H1 (cell line): ENCODE measurements around the gene NEU4. TPM values are rescaled to one million over a fixed set of nuclear protein-coding genes. Genes with fewer than 3 reads are reported as not detected.

Source experiments
- CTCF ChIA-PET: fragments of 300-600 bp; sonication (Branson Sonifier 250); formaldehyde crosslinking; loops from one replicate; lab custom pipeline; 2021; ENCODE audit not compliant: partially characterized antibody; lab: Charles Lee
- POLR2A ChIA-PET: fragments of 300-600 bp; sonication (Branson Sonifier 250); formaldehyde crosslinking; loops from one replicate; lab custom pipeline; 2021; ENCODE audit warnings: inconsistent platforms; ENCODE audit not compliant: partially characterized antibody; lab: Charles Lee
- DNase-seq, 2 experiments: peaks; one replicate each; pipeline versions ENCODE4 v3.0.0 to v3.0.0-alpha.2; 2010 to 2022; ENCODE audit warnings: low spot score in 2 of 2, low read depth in 1 of 2, mixed read lengths in 1 of 2
- FAIRE-seq: peaks from 2 replicates; lab custom pipeline; 2011; peaks lifted over from hg19 to GRCh38; lab: Jason Lieb, UNC
- H2AFZ ChIP-seq: 2 replicates; pipeline ENCODE4 v1.8.1; 2012; ENCODE audit warnings: low read length, inconsistent platforms
- H2AK5ac ChIP-seq: 2 replicates; pipeline ENCODE4 v1.6.1; 2013; ENCODE audit warnings: low read depth, low read length
- H2BK120ac ChIP-seq: replicated peaks from 2 replicates; pipeline ENCODE3; 2013; ENCODE audit warnings: low read depth, low read length, inconsistent platforms
- H2BK12ac ChIP-seq: 2 replicates; pipeline ENCODE4 v1.6.1; 2013; ENCODE audit warnings: low read depth, low read length
- H2BK15ac ChIP-seq: 2 replicates; pipeline ENCODE4 v1.6.1; 2013; ENCODE audit warnings: low read length
- H2BK20ac ChIP-seq: 2 replicates; pipeline ENCODE4 v1.6.1; 2013; ENCODE audit warnings: low read length
- H2BK5ac ChIP-seq: 2 replicates; pipeline ENCODE4 v1.6.1; 2013; ENCODE audit warnings: low read depth, low read length
- H3K14ac ChIP-seq: 2 replicates; pipeline ENCODE4 v1.6.1; 2013; ENCODE audit warnings: inconsistent platforms; ENCODE audit not compliant: insufficient read length
- H3K18ac ChIP-seq: 2 replicates; pipeline ENCODE4 v1.6.1; 2013; ENCODE audit warnings: low read length; ENCODE audit errors: extremely low read depth
- H3K23ac ChIP-seq: 2 replicates; pipeline ENCODE4 v1.6.1; 2013; ENCODE audit warnings: inconsistent platforms; ENCODE audit not compliant: insufficient read length
- H3K23me2 ChIP-seq: 2 replicates; pipeline ENCODE4 v1.6.1; 2013; ENCODE audit warnings: low read depth, low read length
- H3K27ac ChIP-seq: 2 replicates; pipeline ENCODE4 v1.6.1; 2011; ENCODE audit warnings: low read depth, low read length, inconsistent platforms
- H3K27me3 ChIP-seq, 4 experiments: replicated peaks in 1 of 4; 1 replicate in 1 of 4; 2 replicates in 3 of 4; pipeline versions ENCODE4 v1.6.1 to v1.8.1; 2011 to 2013; ENCODE audit warnings: low read length in 3 of 4, mild to moderate bottlenecking in 3 of 4, inconsistent platforms in 2 of 4, mixed read lengths in 2 of 4, moderate library complexity in 1 of 4; ENCODE audit not compliant: control insufficient read depth in 3 of 4, insufficient read depth in 3 of 4; ENCODE audit errors: extremely low read depth in 1 of 4
- H3K36me3 ChIP-seq, 4 experiments: 2 replicates each; pipeline versions ENCODE4 v1.6.1 to v1.8.1; 2011 to 2013; ENCODE audit warnings: mild to moderate bottlenecking in 4 of 4, low read length in 3 of 4, moderate library complexity in 2 of 4, control low read depth in 1 of 4, inconsistent platforms in 1 of 4; ENCODE audit not compliant: insufficient read depth in 4 of 4, control insufficient read depth in 2 of 4
- H3K4ac ChIP-seq: replicated peaks from 2 replicates; pipeline ENCODE3; 2013; ENCODE audit warnings: low read length, low read depth, mixed read lengths, inconsistent platforms; ENCODE audit not compliant: insufficient read length
- H3K4me1 ChIP-seq, 4 experiments: replicated peaks in 1 of 4; 1 replicate in 1 of 4; 2 replicates in 3 of 4; pipeline versions ENCODE4 v1.6.1 to v1.8.1; 2011 to 2013; ENCODE audit warnings: low read length in 3 of 4, inconsistent platforms in 2 of 4, mixed read lengths in 1 of 4; ENCODE audit not compliant: insufficient read depth in 4 of 4, control insufficient read depth in 3 of 4
- H3K4me2 ChIP-seq, 2 experiments: 2 replicates each; pipeline versions ENCODE4 v1.6.1 to v1.8.1; 2011 to 2013; ENCODE audit warnings: low read depth in 2 of 2, low read length in 2 of 2, control low read depth in 1 of 2, inconsistent platforms in 1 of 2, mild to moderate bottlenecking in 1 of 2; ENCODE audit not compliant: insufficient read depth in 1 of 2
- H3K4me3 ChIP-seq, 4 experiments: fragments of 200-600, 300-600 bp in 1 of 4; sonication (generic), shearing (Covaris generic), sonication (Bioruptor Twin) in 1 of 4; 2 replicates each; pipeline versions ENCODE4 v1.5.1 to v1.8.1; 2011 to 2016; ENCODE audit warnings: low read length in 4 of 4, low read depth in 3 of 4, control low read depth in 2 of 4, inconsistent platforms in 2 of 4, mild to moderate bottlenecking in 2 of 4, mixed read lengths in 1 of 4, moderate library complexity in 1 of 4; ENCODE audit not compliant: insufficient read depth in 2 of 4; ENCODE audit errors: extremely low read depth in 1 of 4
- H3K56ac ChIP-seq: replicated peaks from 2 replicates; pipeline ENCODE3; 2013; ENCODE audit warnings: low read depth, mild to moderate bottlenecking, mixed read lengths, low read length, inconsistent platforms; ENCODE audit not compliant: insufficient read length
- H3K79me1 ChIP-seq: 2 replicates; pipeline ENCODE4 v1.6.1; 2013; ENCODE audit warnings: low read depth, low read length, control low read depth
- H3K79me2 ChIP-seq, 2 experiments: 2 replicates each; pipeline versions ENCODE4 v1.6.1 to v1.8.1; 2012 to 2013; ENCODE audit warnings: low read length in 2 of 2, mild to moderate bottlenecking in 2 of 2, inconsistent platforms in 1 of 2; ENCODE audit not compliant: insufficient read depth in 2 of 2, control insufficient read depth in 1 of 2
- H3K9ac ChIP-seq, 4 experiments: replicated peaks in 1 of 4; 1 replicate in 1 of 4; 2 replicates in 3 of 4; pipeline versions ENCODE4 v1.6.1 to v1.8.1; 2011 to 2013; ENCODE audit warnings: low read depth in 3 of 4, low read length in 3 of 4, control low read depth in 2 of 4, mild to moderate bottlenecking in 2 of 4, moderate library complexity in 2 of 4, inconsistent platforms in 1 of 4; ENCODE audit errors: extremely low read depth in 1 of 4
- H3K9me3 ChIP-seq, 2 experiments: 2 replicates each; pipeline versions ENCODE4 v1.6.1 to v1.8.1; 2012 to 2013; ENCODE audit warnings: mild to moderate bottlenecking in 2 of 2, moderate library complexity in 2 of 2, control low read depth in 1 of 2, inconsistent platforms in 1 of 2, low read depth in 1 of 2, low read length in 1 of 2, mixed read lengths in 1 of 2; ENCODE audit not compliant: insufficient read depth in 2 of 2
- H4K20me1 ChIP-seq, 2 experiments: replicated peaks in 1 of 2; 2 replicates each; pipeline versions ENCODE3 to v1.8.1; 2011 to 2013; ENCODE audit warnings: inconsistent platforms in 2 of 2, low read length in 2 of 2, mild to moderate bottlenecking in 1 of 2; ENCODE audit not compliant: insufficient read depth in 2 of 2, control insufficient read depth in 1 of 2
- H4K5ac ChIP-seq: 2 replicates; pipeline ENCODE4 v1.6.1; 2013; ENCODE audit warnings: low read length, low read depth, mixed read lengths, inconsistent platforms; ENCODE audit not compliant: insufficient read length
- H4K8ac ChIP-seq: 2 replicates; pipeline ENCODE4 v1.8.0; 2013; ENCODE audit warnings: mild to moderate bottlenecking, moderate library complexity, low read length, inconsistent platforms; ENCODE audit not compliant: insufficient read depth; ENCODE audit errors: extremely low read depth
- H4K91ac ChIP-seq: replicated peaks from 2 replicates; pipeline ENCODE3; 2013; ENCODE audit warnings: low read length, mixed read lengths, inconsistent platforms; ENCODE audit not compliant: insufficient read length
- RFX5 ChIP-seq: IDR thresholded peaks from 2 replicates; pipeline ENCODE4 v1.6.1; 2011; ENCODE audit warnings: low read depth, low read length, improper control_type of control experiment, borderline replicate concordance
- WGBS, 2 experiments: shearing (Covaris generic) in 1 of 2; methylation state at CpG; one replicate each; pipeline versions ENCODE4 v1.1.6 to v1.1.7; 2013 to 2015; ENCODE audit warnings: low lambda C conversion rate in 2 of 2, mixed read lengths in 2 of 2, inconsistent platforms in 1 of 2, low coverage in 1 of 2, missing lambda C conversion rate in 1 of 2; ENCODE audit not compliant: insufficient replicate concordance in 2 of 2, insufficient coverage in 1 of 2, insufficient read length in 1 of 2; ENCODE audit errors: extremely low coverage in 1 of 2, missing lambda C conversion rate in 1 of 2; 5-methylcytosine and 5-hydroxymethylcytosine counted together
- polyA plus RNA-seq, 7 experiments: library from polyadenylated mRNA; depleted of rRNA in 3 of 7; stranded (reverse) in 5 of 7; unstranded in 2 of 7; fragments of >200 nt in 5 of 7; fragments of 200-250 nt in 2 of 7; gene quantifications; 1 replicate in 5 of 7; 2 replicates in 1 of 7; 4 replicates in 1 of 7; pipeline versions ENCODE4 v1.2.1 to v1.2.3, GENCODE V29; 2011 to 2013; ENCODE audit warnings: missing spikeins in 2 of 7, mixed read lengths in 2 of 7
- total RNA-seq: library from RNA; stranded (reverse); fragmentation: NEBNext Ultra II Directional; extraction: Animal tissue kit (Norgen Biotek cat#: 25700); gene quantifications from 2 replicates; pipeline ENCODE4 v1.2.1, GENCODE V29; 2021

NEU4 gene
- total and polyA plus RNA-seq, 2 of the 8 experiments (the other 6 are each of a cell fraction or from before 2014, with no cell fraction given) = 0.32 to 0.50 TPM

- CTCF ChIA-PET = no interaction called here
- 87% methylated on average over 21 of the region's 22 CpGs; no CpG with 5 or more reads in 1 of the 2 experiments for WGBS, 2 experiments
- Histone ChIP-seq H3K18ac (peak overlapping the region; percentile 48; the same call in 1 of the 2 replicates), H4K5ac (no peak overlapping the region), H3K9me3 (peaks cover 10 to 13% of the 10 kb centered on the region in 2 experiments), H3K79me1 (no peaks in the 10 kb centered on the region), H3K27ac (no peak overlapping the region), H3K23me2 (no peaks in the 10 kb centered on the region), H4K91ac (peak overlapping the region; percentile 85), H2AFZ (no peak overlapping the region), H2BK15ac (no peak overlapping the region), H3K23ac (no peak overlapping the region), H3K9ac (no peak overlapping the region), H3K4me1 (peaks cover 0 to 20% (median 7%) of the 10 kb centered on the region in 4 experiments; a peak in 6 of 7 replicates), H3K56ac (no peak overlapping the region), H2BK20ac (no peak overlapping the region), H3K36me3 (no peaks in the 10 kb centered on the region), H3K4me2 (no peak overlapping the region; a peak in 1 of 4 replicates), H4K8ac (peak overlapping the region; percentile 83), H2AK5ac (no peak overlapping the region), H2BK5ac (no peak overlapping the region), H3K4me3 (no peak overlapping the region), H2BK120ac (peak overlapping the region; percentile 86), H2BK12ac (0 out of 2 replicates have a peak overlapping the region, but pooled peaks have one; percentile 9), H3K79me2 (no peaks in the 10 kb centered on the region), H4K20me1 (no peaks in the 10 kb centered on the region), H3K27me3 (no peaks in the 10 kb centered on the region), H3K14ac (no peak overlapping the region), H3K4ac (no peak overlapping the region)
- no peak for FAIRE-seq
- DNase-seq = peak in 1 of 2 experiments; percentile 42
- POLR2A ChIA-PET = interaction anchor here (0.7 to 1.2 kb wide), 2 partner anchors 12 to 26 kb away, joined by 3 to 4 read pairs; no protein-coding TSS in a partner anchor
- no peak for TF ChIP-seq RFX5
These were observed 31.8 kb upstream of the NEU4 start for GRCh38 chr2:241777170-241777685.
